ENCODE data around the gene CACNA1C. TPM values are rescaled to one million over a fixed set of nuclear protein-coding genes. Genes with fewer than 3 reads are reported as not detected.

Gene CACNA1C
- total RNA-seq, 2 experiments from 2014 or later = 0.05 to 0.08 TPM

GRCh38 chr12:2136901-2137300 is 84.1 kb downstream of the CACNA1C start:
- no peaks in the 10 kb centered on the region for H3K4me1 Mint-ChIP-seq (ENCODE audit: low read depth)
- no peaks in the 10 kb centered on the region for H3K9me3 Mint-ChIP-seq
- H3K4me3 ChIP-seq (ENCODE audit: low read length) = no peak overlapping the region
- ATAC-seq (ENCODE audit: poor library complexity) = no peak
- no peaks in the 10 kb centered on the region for H3K9me3 ChIP-seq (ENCODE audit: control insufficient read depth in 1 of 2, insufficient read depth in 1 of 2, low read length in 2 of 2)
- no peak overlapping the region for H3K4me3 Mint-ChIP-seq
- no peak overlapping the region for H3K27ac ChIP-seq (ENCODE audit: low read depth in 1 of 2, low read length in 2 of 2)
- ChIA-PET POLR2A (no interaction called here), CTCF (no interaction called here)
- no peak for DNase-seq
- H3K36me3 ChIP-seq (ENCODE audit: insufficient read depth, low read length) = no peaks in the 10 kb centered on the region
- no peak overlapping the region for H3K27ac Mint-ChIP-seq
- TF ChIP-seq CTCF (IDR thresholded peaks at IDR 0.05) = no peak
- H3K27me3 Mint-ChIP-seq = peaks cover 16% of the 10 kb centered on the region
- H3K4me1 ChIP-seq (ENCODE audit: insufficient read depth, low read length) = no peaks in the 10 kb centered on the region
- no peaks in the 10 kb centered on the region for H3K36me3 Mint-ChIP-seq (ENCODE audit: low read depth)
- H3K27me3 ChIP-seq (ENCODE audit: control insufficient read depth in 1 of 2, insufficient read depth in 2 of 2, low read length in 2 of 2) = peaks cover 0 to 2% of the 10 kb centered on the region in 2 experiments
- intact Hi-C loops (cut with DNase I, micrococcal nuclease) = no loop called here

- Histone ChIP-seq H3K9me3 (ENCODE audit: control insufficient read depth in 1 of 2, insufficient read depth in 1 of 2, low read length in 2 of 2) (no peaks in the 10 kb centered on the region), H3K4me1 (ENCODE audit: insufficient read depth, low read length) (no peaks in the 10 kb centered on the region), H3K27ac (ENCODE audit: low read depth in 1 of 2, low read length in 2 of 2) (no peak overlapping the region), H3K36me3 (ENCODE audit: insufficient read depth, low read length) (no peaks in the 10 kb centered on the region), H3K27me3 (ENCODE audit: control insufficient read depth in 1 of 2, insufficient read depth in 2 of 2, low read length in 2 of 2) (peaks cover 0 to 2% of the 10 kb centered on the region in 2 experiments), H3K4me3 (ENCODE audit: low read length) (no peak overlapping the region)
- no peaks in the 10 kb centered on the region for H3K4me1 Mint-ChIP-seq (ENCODE audit: low read depth)
- intact Hi-C loops (cut with DNase I, micrococcal nuclease) = no loop called here
- H3K27ac Mint-ChIP-seq = no peak overlapping the region
- H3K27me3 Mint-ChIP-seq = peaks cover 16% of the 10 kb centered on the region
- no peaks in the 10 kb centered on the region for H3K36me3 Mint-ChIP-seq (ENCODE audit: low read depth)
- CTCF ChIA-PET = no interaction called here
- H3K9me3 Mint-ChIP-seq = no peaks in the 10 kb centered on the region
- DNase-seq = no peak
- POLR2A ChIA-PET = no interaction called here
- H3K4me3 Mint-ChIP-seq = no peak overlapping the region
- no peak for ATAC-seq (ENCODE audit: poor library complexity)
- TF ChIP-seq CTCF (IDR thresholded peaks at IDR 0.05) = no peak
These were observed 84.9 kb downstream of the CACNA1C start for GRCh38 chr12:2137711-2138110.

GRCh38 chr12:2138294-2138693 is 85.5 kb downstream of the CACNA1C start:
- ATAC-seq (ENCODE audit: poor library complexity) (no peak), DNase-seq (no peak)
- CTCF ChIA-PET = no interaction called here
- no peaks in the 10 kb centered on the region for H3K9me3 ChIP-seq (ENCODE audit: control insufficient read depth in 1 of 2, insufficient read depth in 1 of 2, low read length in 2 of 2)
- no peak overlapping the region for H3K4me3 ChIP-seq (ENCODE audit: low read length)
- Mint-ChIP-seq H3K27me3 (peaks cover 16% of the 10 kb centered on the region), H3K36me3 (ENCODE audit: low read depth) (no peaks in the 10 kb centered on the region), H3K4me3 (no peak overlapping the region), H3K4me1 (ENCODE audit: low read depth) (no peaks in the 10 kb centered on the region), H3K27ac (no peak overlapping the region), H3K9me3 (no peaks in the 10 kb centered on the region)
- no peaks in the 10 kb centered on the region for H3K36me3 ChIP-seq (ENCODE audit: insufficient read depth, low read length)
- intact Hi-C loops (cut with DNase I, micrococcal nuclease) = no loop called here
- H3K4me1 ChIP-seq (ENCODE audit: insufficient read depth, low read length) = no peaks in the 10 kb centered on the region
- no peak for TF ChIP-seq CTCF (IDR thresholded peaks at IDR 0.05)
- POLR2A ChIA-PET = no interaction called here
- H3K27ac ChIP-seq (ENCODE audit: low read depth in 1 of 2, low read length in 2 of 2) = no peak overlapping the region
- peaks cover 0 to 2% of the 10 kb centered on the region in 2 experiments for H3K27me3 ChIP-seq (ENCODE audit: control insufficient read depth in 1 of 2, insufficient read depth in 2 of 2, low read length in 2 of 2)

Measured in CD4-positive, alpha-beta T cell (primary cell).